Activated naive CD8-positive, alpha-beta T cell treated with anti-CD3 and anti-CD28 coated beads, Interleukin-2, amount 50 U/mL, for 16 hours (primary cell): ENCODE data around the gene DKKL1.

Experiments used
- DNase-seq: peaks from one replicate; pipeline ENCODE4 v3.0.0-alpha.2; 2020; ENCODE audit warnings: low read depth, low spot score

Gene DKKL1

DNA sequence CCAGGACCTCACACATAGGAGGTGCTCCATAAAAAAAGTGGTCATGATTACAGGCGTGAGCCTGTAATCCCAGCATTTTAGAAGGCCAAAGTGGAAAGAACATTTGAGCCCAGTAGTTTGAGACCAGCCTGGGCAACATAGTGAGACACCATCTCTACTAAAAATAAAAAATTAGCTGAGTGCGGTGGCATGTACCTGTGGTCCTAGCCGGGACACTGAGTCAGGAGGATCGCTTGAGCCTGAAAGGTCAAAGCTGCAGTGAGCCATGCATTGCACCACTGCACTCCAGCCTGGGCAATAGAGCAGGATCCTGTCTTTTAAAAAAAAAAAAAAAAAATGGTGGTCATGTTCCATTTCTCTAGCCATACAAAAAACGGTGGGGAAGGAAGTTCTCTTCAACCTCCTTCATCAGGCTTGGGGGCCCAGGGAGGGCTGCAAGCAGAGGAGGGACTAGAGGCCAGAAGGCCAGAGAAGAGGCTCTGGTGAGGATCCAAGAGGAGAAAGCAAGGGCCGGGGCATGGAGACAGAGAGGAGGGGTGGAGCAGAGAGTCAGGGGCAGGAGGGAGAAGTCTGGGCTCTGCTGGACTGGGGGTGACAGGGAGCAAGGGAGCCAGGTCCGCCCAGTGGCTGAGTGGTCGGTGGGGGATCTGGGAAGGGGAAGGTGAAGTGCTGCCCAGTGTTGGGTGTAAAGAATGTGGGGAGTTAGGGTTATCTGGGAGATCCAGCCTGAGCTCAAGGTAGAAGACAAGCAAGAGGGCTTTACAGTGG is 33.2 kb downstream of the DKKL1 start:
- no peak for DNase-seq

DNA sequence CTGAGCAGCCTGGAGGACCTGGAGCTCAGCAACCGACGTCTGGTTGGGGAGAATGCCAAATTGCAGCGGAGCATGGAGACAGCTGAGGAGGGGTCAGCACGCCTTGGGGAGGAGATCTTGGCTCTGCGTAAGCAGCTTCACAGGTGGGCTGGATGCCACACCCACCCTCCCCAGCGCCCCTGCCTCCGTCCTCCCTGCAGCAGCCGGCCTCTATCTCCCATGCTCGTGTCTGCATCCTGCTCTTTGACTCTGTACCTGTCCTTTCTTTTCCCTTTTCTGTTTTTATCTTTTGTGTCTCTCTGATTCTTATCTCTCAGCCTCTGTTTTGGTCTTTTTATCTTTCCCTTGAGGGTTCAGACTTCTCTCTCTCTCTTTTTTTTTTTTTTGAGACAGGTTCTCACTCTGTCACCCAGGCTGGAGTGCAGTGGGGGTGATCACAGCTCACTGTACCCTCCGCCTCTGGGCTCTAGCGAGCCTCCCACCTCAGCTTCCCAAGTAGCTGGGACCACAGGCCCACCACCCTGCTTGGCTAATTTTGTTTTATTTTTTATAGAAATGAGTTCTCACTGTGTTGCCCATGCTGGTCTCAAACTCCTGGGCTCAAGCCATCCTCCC is 34.4 kb downstream of the DKKL1 start:
- DNase-seq: no peak

GRCh38 chr19:49398931-49399330 is 35.3 kb downstream of the DKKL1 start:
- no peak for DNase-seq

GRCh38 chr19:49400029-49400428 is 36.4 kb downstream of the DKKL1 start:
- no peak for DNase-seq

- DNase-seq: no peak
Observed at GRCh38 chr19:49403404-49404187, 39.9 kb downstream of the DKKL1 start.

DNA sequence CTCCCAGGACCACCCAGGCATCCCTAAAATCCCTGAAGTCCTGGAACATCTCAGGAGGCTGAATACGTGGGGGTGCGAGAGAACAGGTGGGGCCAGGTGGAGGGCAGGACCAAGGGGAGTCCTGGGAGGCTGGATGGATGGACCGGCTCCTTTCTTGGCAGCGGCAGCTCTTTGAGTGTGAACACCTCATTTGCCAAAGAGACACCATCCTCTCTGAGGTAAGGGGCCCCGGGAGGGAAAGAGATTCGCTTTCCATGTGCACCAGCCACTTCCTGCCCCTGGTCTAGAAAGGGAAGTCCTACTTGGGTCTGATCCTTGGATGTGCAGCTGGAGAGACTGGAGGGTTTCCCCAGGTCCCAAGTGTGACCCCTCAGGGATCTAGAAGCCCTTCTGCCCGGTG is 43.4 kb downstream of the DKKL1 start:
- no peak for DNase-seq

GRCh38 chr19:49407482-49408015 is 43.9 kb downstream of the DKKL1 start:
- no peak for DNase-seq

GRCh38 chr19:49408816-49409440 is 45.3 kb downstream of the DKKL1 start:
- no peak for DNase-seq

GRCh38 chr19:49409441-49410029 is 45.9 kb downstream of the DKKL1 start:
- DNase-seq: no peak

DNA sequence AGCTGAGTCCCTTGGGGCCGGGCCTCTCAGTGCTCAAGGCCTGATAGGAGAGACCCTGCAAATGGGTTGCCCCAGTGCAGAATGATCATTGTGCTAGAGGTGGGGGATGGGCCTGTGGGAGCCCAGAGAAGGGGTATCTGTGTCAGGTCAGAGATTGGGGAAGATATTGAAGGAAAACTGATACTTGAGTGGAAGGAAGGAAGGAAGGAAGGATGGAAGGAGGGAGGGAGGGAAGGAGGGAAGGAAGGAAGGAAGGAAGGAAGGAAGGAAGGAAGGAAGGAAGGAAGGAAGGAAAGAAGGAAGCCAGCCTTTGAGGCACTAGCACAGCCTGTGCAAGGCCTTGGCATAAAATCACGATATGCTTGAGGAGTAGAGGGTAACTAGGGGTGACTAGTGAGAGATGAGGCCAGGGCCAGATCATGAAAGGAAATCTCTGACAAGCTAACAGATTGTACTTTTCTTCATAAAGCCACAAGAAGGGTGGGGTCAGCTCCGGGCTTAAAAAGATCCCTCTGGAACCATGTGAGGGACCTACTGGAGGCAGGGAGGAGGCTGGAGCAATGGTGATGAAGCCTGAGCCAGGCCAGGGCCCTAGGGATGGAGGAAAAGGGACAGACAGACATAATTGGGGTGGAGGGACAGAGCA is 48.1 kb downstream of the DKKL1 start:
- no peak for DNase-seq

GRCh38 chr19:49413348-49413747 is 49.7 kb downstream of the DKKL1 start:
- DNase-seq: no peak

DNA sequence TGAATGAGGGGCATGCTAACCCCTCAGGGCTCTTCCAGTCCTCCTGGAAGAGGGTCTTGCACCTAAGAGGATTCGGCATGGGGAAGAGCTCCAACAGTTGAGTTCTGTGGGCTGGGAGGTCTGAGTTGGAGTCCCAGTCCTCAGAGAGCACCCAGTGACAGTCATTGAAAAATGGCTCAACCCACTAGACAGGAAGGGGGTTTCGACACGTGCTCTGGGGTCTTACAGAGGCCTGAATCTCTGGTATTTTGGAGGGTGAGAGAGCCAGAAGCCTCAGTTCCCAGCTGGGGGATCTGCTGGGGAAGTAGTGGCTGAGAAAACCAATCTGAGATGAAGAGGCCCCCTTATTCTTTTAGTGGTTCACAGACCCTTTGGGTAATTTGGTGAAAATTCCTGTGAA is 50.6 kb downstream of the DKKL1 start:
- no peak for DNase-seq

DNA sequence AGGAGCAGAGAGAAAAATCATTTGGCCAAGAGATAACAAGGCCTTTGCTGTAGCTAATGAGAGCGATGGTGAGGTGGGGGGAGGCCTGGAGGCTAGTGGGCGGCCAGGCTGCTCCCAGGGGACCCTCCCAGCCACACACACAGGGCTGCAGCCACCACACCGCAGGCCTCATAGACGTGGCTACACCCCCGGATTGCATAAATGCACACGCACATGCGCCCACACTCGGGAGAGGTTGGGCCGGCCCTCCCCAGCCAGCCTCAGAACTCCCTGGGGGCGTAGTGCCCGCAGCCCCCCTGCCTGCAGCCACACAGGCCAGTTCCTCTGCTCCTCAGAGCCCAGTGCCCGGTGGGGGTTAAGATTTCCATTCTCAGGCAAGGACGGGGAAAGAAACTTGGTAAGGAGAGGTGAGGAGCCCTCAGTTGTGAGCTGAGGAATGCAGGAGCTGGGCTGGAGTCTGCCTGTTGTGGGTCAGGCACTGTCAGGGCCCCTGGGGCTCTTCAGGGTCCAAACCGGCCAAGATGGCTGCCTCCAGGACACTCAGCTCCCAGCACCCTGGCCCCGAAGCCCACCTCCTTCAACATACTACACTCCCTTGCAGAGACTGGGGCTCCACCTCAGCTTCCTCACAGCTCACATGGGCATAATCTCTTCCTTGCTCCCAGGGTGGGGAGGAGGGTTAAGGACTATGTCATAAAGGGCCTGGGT is 51.6 kb downstream of the DKKL1 start:
- no peak for DNase-seq

- DNase-seq: no peak
Observed at GRCh38 chr19:49415810-49416200, 52.1 kb downstream of the DKKL1 start.

DNA sequence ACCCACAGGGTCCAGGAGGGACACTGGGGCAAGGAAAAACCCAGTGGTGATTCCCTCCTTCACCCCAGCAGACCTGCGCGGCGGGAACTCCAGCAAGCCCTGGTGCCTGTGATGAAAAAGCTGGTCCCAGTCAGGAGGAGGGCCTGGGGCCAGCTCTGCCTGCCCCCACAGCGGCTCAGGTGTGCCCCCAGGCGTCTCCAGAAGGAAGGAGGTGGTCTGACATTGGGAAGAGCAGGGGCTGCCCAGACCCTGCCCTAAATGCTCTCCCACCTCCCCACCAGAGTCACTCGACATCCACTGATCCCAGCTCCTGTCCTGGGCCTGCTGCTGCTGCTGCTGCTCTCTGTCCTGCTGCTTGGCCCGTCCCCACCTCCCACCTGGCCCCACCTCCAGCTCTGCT is 53.4 kb downstream of the DKKL1 start:
- DNase-seq: no peak

DNA sequence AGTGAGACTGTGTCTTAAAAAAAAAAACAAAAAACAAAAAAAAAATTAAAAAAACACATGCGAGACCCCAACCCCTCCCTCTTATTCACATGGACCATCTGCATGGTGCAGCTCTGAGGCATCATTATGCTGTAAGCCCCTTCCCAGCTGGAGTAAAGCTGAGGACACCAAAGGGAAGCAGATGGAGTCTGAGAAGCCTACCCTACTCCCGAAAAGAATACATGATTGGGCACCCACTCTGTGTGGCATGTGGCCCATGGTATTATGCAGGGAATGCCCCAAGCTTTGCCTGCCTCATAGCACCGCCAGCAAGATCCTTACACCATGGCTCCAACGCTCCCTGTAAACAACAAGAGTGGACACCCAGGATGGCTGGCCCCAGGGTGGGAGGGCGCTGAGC is 54.8 kb downstream of the DKKL1 start:
- no peak for DNase-seq

DNA sequence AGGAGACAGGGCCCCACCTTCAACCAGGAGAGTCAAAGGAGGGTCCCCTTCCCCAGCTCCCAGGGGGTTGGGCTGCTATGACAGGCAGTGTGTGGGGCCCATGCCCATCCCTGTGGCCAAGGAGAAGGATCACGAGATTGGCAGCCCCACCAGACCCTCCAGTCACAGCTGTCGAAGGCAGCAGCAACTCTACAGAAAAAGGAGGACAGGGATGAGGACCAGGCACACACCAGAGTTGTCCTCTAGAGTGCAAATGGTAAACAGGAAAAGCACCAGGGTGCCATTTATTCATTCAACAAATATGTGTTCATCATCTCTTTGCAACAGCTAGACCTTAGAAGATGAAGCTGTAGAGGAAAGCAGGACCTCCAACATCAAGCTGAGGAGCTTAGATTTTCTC is 55.5 kb downstream of the DKKL1 start:
- no peak for DNase-seq

GRCh38 chr19:49420227-49420626 is 56.5 kb downstream of the DKKL1 start:
- no peak for DNase-seq

GRCh38 chr19:49421039-49421877 is 57.6 kb downstream of the DKKL1 start:
- no peak for DNase-seq

GRCh38 chr19:49421878-49422202 is 58.2 kb downstream of the DKKL1 start:
- no peak for DNase-seq
